ENCODE results near the gene RAF1.

- TF ChIP-seq POLR2A (IDR thresholded peaks at IDR 0.05) (no peak), CTCF (IDR thresholded peaks at IDR 0.05 in 4 of 5, conservative IDR thresholded peaks at IDR 0.05 in 1 of 5) (no peak)
Observed at GRCh38 chr3:12658593-12659058, 5.3 kb downstream of the RAF1 start.
